Measurements from ENCODE around the gene BTBD9.

Gene BTBD9

GRCh38 chr6:38150681-38151296 is 488.9 kb downstream of the BTBD9 start:
- no peak for TF ChIP-seq TAF1 (IDR thresholded peaks at IDR 0.05; ENCODE audit: borderline replicate concordance, low read depth, low read length)
- no peak for TF ChIP-seq POLR2A (IDR thresholded peaks at IDR 0.05; ENCODE audit: low read depth, low read length)
- no peak for TF ChIP-seq POLR2AphosphoS5 (IDR thresholded peaks at IDR 0.05; ENCODE audit: low read depth, low read length)
- no peak for FAIRE-seq
- no peak for DNase-seq (ENCODE audit: insufficient read length)

- TF ChIP-seq TAF1 (IDR thresholded peaks at IDR 0.05; ENCODE audit: borderline replicate concordance, low read depth, low read length) = no peak
- TF ChIP-seq POLR2AphosphoS5 (IDR thresholded peaks at IDR 0.05; ENCODE audit: low read depth, low read length) = no peak
- no peak for TF ChIP-seq POLR2A (IDR thresholded peaks at IDR 0.05; ENCODE audit: low read depth, low read length)
- no peak for DNase-seq (ENCODE audit: insufficient read length)
- no peak for FAIRE-seq
These were observed 489.7 kb downstream of the BTBD9 start for GRCh38 chr6:38150021-38150420.

GRCh38 chr6:38149531-38149930 is 490.2 kb downstream of the BTBD9 start:
- FAIRE-seq (no peak), DNase-seq (ENCODE audit: insufficient read length) (no peak)
- TF ChIP-seq TAF1 (IDR thresholded peaks at IDR 0.05; ENCODE audit: borderline replicate concordance, low read depth, low read length) (no peak), POLR2A (IDR thresholded peaks at IDR 0.05; ENCODE audit: low read depth, low read length) (no peak), POLR2AphosphoS5 (IDR thresholded peaks at IDR 0.05; ENCODE audit: low read depth, low read length) (no peak)

GRCh38 chr6:38148606-38149005 is 491.1 kb downstream of the BTBD9 start:
- TF ChIP-seq POLR2AphosphoS5 (IDR thresholded peaks at IDR 0.05; ENCODE audit: low read depth, low read length) (no peak), POLR2A (IDR thresholded peaks at IDR 0.05; ENCODE audit: low read depth, low read length) (no peak), TAF1 (IDR thresholded peaks at IDR 0.05; ENCODE audit: borderline replicate concordance, low read depth, low read length) (no peak)
- FAIRE-seq (no peak), DNase-seq (ENCODE audit: insufficient read length) (no peak)

GRCh38 chr6:38146734-38147027 is 493.0 kb downstream of the BTBD9 start:
- TF ChIP-seq POLR2AphosphoS5 (IDR thresholded peaks at IDR 0.05; ENCODE audit: low read depth, low read length) = no peak
- TF ChIP-seq TAF1 (IDR thresholded peaks at IDR 0.05; ENCODE audit: borderline replicate concordance, low read depth, low read length) = no peak
- no peak for TF ChIP-seq POLR2A (IDR thresholded peaks at IDR 0.05; ENCODE audit: low read depth, low read length)
- no peak for DNase-seq (ENCODE audit: insufficient read length)
- no peak for FAIRE-seq

GRCh38 chr6:38146021-38146733 is 493.6 kb downstream of the BTBD9 start:
- DNase-seq (ENCODE audit: insufficient read length) = no peak
- TF ChIP-seq POLR2AphosphoS5 (IDR thresholded peaks at IDR 0.05; ENCODE audit: low read depth, low read length) = no peak
- no peak for TF ChIP-seq TAF1 (IDR thresholded peaks at IDR 0.05; ENCODE audit: borderline replicate concordance, low read depth, low read length)
- TF ChIP-seq POLR2A (IDR thresholded peaks at IDR 0.05; ENCODE audit: low read depth, low read length) = no peak
- FAIRE-seq = no peak

- FAIRE-seq = no peak
- no peak for TF ChIP-seq TAF1 (IDR thresholded peaks at IDR 0.05; ENCODE audit: borderline replicate concordance, low read depth, low read length)
- TF ChIP-seq POLR2AphosphoS5 (IDR thresholded peaks at IDR 0.05; ENCODE audit: low read depth, low read length) = no peak
- no peak for TF ChIP-seq POLR2A (IDR thresholded peaks at IDR 0.05; ENCODE audit: low read depth, low read length)
- DNase-seq (ENCODE audit: insufficient read length) = no peak
These were observed 495.3 kb downstream of the BTBD9 start for GRCh38 chr6:38144365-38144945.

- TF ChIP-seq TAF1 (IDR thresholded peaks at IDR 0.05; ENCODE audit: borderline replicate concordance, low read depth, low read length) (no peak), POLR2AphosphoS5 (IDR thresholded peaks at IDR 0.05; ENCODE audit: low read depth, low read length) (no peak), POLR2A (IDR thresholded peaks at IDR 0.05; ENCODE audit: low read depth, low read length) (no peak)
- FAIRE-seq (no peak), DNase-seq (ENCODE audit: insufficient read length) (no peak)
These were observed 496.3 kb downstream of the BTBD9 start for GRCh38 chr6:38143191-38144150.

- FAIRE-seq (no peak), DNase-seq (ENCODE audit: insufficient read length) (no peak)
- TF ChIP-seq TAF1 (IDR thresholded peaks at IDR 0.05; ENCODE audit: borderline replicate concordance, low read depth, low read length) (no peak), POLR2AphosphoS5 (IDR thresholded peaks at IDR 0.05; ENCODE audit: low read depth, low read length) (no peak), POLR2A (IDR thresholded peaks at IDR 0.05; ENCODE audit: low read depth, low read length) (no peak)
These were observed 497.4 kb downstream of the BTBD9 start for GRCh38 chr6:38142178-38142902.

- no peak for FAIRE-seq
These were observed 498.0 kb downstream of the BTBD9 start for GRCh38 chr6:38141716-38142115.

More at GRCh38 chr6:38141716-38142115, 498.0 kb downstream of the BTBD9 start:
- TF ChIP-seq POLR2A (IDR thresholded peaks at IDR 0.05; ENCODE audit: low read depth, low read length) (no peak), POLR2AphosphoS5 (IDR thresholded peaks at IDR 0.05; ENCODE audit: low read depth, low read length) (no peak), TAF1 (IDR thresholded peaks at IDR 0.05; ENCODE audit: borderline replicate concordance, low read depth, low read length) (no peak)
- no peak for DNase-seq (ENCODE audit: insufficient read length)
